Muscle layer of colon (tissue), 2 donors: ENCODE data around the gene MAK.
"Not testable (repeated sequence)": the region's sequence is repeated elsewhere in the genome, so short reads cannot be mapped to it uniquely, and the experiment has no call there.

Source experiments
- H3K27ac ChIP-seq: one replicate; pipeline ENCODE4 v1.7.0; 2013; ENCODE audit warnings: low read depth, mild to moderate bottlenecking, low read length, moderate library complexity
- H3K27me3 ChIP-seq, 2 donors: one replicate each; pipeline ENCODE4 v1.7.0; 2013; ENCODE audit warnings: low read length in 2 of 2, mild to moderate bottlenecking in 2 of 2; ENCODE audit not compliant: insufficient read depth in 2 of 2, control insufficient read depth in 1 of 2
- H3K36me3 ChIP-seq: one replicate; pipeline ENCODE4 v1.7.0; 2013; ENCODE audit warnings: mild to moderate bottlenecking, low read length; ENCODE audit not compliant: insufficient read depth
- H3K4me1 ChIP-seq: one replicate; pipeline ENCODE4 v1.7.0; 2013; ENCODE audit warnings: mild to moderate bottlenecking, low read length; ENCODE audit not compliant: insufficient read depth
- H3K4me3 ChIP-seq, 2 donors: one replicate each; pipeline ENCODE4 v1.7.0; 2013; ENCODE audit warnings: low read length in 2 of 2, low read depth in 1 of 2, mild to moderate bottlenecking in 1 of 2, moderate library complexity in 1 of 2
- H3K9ac ChIP-seq: one replicate; pipeline ENCODE4 v1.7.0; 2013; ENCODE audit warnings: low read length
- H3K9me3 ChIP-seq: one replicate; pipeline ENCODE4 v1.7.0; 2013; ENCODE audit warnings: mild to moderate bottlenecking, low read length
- donor health status: abdominal sarcoma.
- donor health status: Adenocarcinoma of cecum.

MAK gene, protein sequence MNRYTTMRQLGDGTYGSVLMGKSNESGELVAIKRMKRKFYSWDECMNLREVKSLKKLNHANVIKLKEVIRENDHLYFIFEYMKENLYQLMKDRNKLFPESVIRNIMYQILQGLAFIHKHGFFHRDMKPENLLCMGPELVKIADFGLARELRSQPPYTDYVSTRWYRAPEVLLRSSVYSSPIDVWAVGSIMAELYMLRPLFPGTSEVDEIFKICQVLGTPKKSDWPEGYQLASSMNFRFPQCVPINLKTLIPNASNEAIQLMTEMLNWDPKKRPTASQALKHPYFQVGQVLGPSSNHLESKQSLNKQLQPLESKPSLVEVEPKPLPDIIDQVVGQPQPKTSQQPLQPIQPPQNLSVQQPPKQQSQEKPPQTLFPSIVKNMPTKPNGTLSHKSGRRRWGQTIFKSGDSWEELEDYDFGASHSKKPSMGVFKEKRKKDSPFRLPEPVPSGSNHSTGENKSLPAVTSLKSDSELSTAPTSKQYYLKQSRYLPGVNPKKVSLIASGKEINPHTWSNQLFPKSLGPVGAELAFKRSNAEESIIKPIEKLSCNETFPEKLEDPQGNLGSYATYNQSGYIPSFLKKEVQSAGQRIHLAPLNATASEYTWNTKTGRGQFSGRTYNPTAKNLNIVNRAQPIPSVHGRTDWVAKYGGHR

DNA sequence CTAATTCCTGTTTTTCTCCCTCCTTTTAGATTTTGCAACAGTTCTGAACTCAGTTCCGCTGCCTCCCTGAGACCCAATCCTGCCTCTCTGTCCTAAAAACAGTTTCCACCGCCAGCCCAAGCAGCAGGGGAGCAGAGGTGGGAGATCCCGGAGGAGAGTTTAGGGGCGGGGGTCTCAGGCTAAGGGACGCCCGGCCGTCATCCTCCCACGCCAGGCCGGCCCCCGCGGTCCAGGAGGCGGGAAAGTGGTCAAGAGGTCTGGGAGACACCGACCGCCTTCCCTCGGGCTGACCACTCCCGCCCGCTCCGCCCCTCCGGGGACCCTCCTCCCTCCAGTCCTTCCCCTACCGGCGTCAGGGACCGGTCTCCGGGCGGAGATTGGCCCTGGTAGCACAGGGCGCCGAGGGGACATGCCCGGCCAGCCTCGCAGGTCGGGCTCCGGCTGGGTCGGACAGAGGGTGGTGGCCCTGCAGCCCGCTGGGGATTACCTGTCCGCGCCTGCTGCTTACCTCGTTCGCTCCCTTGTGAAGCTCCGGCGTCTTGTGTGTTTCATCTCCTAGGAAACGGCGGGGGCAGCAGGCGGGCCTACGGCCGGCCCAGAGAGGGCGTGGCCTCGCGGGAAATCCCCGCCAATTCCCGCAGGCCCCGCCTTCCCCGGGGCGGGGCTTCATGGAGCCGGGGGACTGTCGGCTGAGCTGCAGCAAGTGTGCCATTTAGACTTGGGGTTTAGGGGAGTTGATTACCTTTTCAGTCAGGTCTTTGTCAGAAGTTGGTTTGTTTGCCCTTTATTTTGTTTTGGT, at the start of gene MAK:
TSS of gene MAK (minus strand) at position 545 of the 799 bp plus-strand sequence. CDS start 7,891 bp downstream, outside the sequence.
- peaks cover 17% of the 10 kb centered on the region for H3K4me1 ChIP-seq
- H3K4me3 ChIP-seq: peak within 1 kb of the TSS; percentile 59 to 72
- H3K27me3 ChIP-seq: peaks cover 26 to 40% of the 10 kb centered on the region in 2 donors
- no peaks in the 10 kb centered on the region for H3K9me3 ChIP-seq
- peak within 1 kb of the TSS; percentile 16 for H3K27ac ChIP-seq
- H3K36me3 ChIP-seq: no peaks in the 10 kb centered on the region
- H3K9ac ChIP-seq: no peak within 1 kb of the TSS

DNA sequence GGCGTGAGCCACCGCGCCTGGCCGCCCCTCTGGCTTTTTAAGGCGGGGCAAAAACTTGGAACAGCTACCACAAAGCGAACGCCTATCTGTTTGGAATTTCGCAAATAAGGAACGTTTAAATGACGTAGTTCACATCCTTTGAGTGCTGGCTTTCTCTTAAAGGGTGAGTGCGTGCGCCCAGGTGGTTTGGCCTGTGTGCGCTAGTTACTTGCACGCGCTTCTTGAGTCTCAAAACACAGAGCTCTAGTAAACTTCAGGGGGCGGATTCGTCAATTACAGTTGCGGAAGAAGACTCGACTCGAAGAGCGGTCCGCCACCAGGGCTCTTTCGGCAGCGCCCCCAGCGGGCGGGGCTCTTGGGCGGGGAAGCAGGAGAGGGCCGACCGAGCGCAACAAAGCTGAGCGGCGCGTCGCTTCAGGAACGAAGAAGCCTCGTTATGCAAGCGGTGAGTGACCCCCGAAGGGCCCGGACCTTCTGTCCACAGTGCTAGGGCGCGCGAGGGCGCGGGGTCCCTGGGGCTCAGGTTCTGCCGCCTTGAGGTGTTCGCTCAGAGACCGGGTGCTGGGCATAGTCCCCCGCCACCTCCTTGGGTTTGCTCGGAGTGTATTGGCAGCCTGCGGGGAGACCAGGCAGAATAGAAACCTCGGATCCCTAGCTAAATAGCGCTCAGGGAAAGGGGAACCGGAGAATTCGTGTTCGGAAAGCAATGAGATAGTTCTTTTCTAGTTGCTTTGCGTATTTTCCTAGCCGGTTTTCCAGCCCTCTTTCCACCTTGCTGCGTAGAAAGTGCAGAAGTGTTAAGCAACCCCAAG, 48.6 kb upstream of the MAK start, which contains the start of gene SYCP2L:
TSS of gene SYCP2L (plus strand) at position 362 of the 812 bp plus-strand sequence. CDS start at position 437, 75 bp downstream.
- Histone ChIP-seq H3K27ac (no peak within 1 kb of the TSS), H3K9ac (no peak within 1 kb of the TSS), H3K9me3 (no peaks in the 10 kb centered on the region), H3K4me3 (peak within 1 kb of the TSS; percentile 26 to 28), H3K36me3 (no peaks in the 10 kb centered on the region), H3K27me3 (peaks cover 37 to 47% of the 10 kb centered on the region in 2 donors), H3K4me1 (peaks cover 5% of the 10 kb centered on the region)

DNA sequence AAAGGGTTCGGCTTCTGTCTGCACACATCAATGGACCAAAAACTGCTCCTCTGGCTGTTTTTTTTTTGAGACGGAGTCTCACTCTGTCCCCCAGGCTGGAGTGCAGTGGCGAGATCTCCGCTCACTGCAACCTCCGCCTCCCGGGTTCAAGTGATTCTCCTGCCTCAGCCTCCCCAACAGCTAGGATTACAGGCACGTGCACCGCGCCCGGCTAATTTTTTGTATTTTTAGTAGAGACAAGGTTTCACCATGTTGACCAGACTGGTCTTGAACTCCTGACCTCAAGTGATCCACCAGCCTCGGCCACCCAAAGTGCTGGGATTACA, 48.0 kb upstream of the MAK start:
- peaks cover 42 to 52% of the 10 kb centered on the region in 2 donors for H3K27me3 ChIP-seq

DNA sequence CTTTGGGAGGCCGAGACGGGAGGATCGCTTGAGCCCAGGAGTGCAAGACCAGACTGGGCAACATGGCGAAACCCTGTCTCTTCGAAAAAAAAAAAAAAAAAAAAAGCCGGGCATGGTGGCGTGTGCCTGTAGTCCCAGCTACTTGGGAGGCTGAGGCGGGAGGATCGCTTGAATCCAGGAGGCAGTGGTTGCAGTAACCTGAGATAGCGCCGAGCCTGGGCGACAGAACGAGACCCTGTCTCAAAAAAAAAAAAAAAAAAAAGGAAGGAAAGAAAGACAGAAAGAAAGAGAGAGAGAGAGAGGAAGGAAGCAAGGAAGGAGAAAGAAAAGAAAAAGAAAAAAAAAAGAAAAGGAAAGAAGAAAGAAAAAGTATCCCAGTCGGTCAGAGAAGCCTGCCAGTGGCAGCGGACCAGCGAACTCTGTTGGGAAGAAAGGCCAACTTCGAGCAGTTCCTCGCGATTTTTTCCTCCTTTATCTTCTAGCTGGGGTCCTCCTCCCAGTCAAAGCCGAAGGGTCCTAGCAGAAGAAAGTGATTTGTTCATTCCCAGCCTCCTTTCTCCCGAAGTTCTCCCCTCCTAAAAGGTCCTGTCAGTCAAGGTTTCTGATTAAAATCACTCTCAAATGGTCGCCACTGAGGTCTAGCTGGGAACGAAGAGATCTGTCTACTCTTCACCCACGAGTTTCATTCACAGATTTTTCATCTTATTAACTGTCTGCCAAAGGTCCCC, 46.1 kb upstream of the MAK start:
- Histone ChIP-seq H3K4me1 (peaks cover 5% of the 10 kb centered on the region), H3K9me3 (no peaks in the 10 kb centered on the region), H3K27ac (no peak overlapping the region), H3K36me3 (no peaks in the 10 kb centered on the region), H3K4me3 (no peak overlapping the region), H3K9ac (no peak overlapping the region), H3K27me3 (peaks cover 42 to 62% of the 10 kb centered on the region in 2 donors)

More for the DNA sequence above, 48.0 kb upstream of the MAK start:
- H3K4me3 ChIP-seq, H3K27ac ChIP-seq, H3K9me3 ChIP-seq, H3K36me3 ChIP-seq, H3K4me1 ChIP-seq, H3K9ac ChIP-seq: not testable (repeated sequence)

DNA sequence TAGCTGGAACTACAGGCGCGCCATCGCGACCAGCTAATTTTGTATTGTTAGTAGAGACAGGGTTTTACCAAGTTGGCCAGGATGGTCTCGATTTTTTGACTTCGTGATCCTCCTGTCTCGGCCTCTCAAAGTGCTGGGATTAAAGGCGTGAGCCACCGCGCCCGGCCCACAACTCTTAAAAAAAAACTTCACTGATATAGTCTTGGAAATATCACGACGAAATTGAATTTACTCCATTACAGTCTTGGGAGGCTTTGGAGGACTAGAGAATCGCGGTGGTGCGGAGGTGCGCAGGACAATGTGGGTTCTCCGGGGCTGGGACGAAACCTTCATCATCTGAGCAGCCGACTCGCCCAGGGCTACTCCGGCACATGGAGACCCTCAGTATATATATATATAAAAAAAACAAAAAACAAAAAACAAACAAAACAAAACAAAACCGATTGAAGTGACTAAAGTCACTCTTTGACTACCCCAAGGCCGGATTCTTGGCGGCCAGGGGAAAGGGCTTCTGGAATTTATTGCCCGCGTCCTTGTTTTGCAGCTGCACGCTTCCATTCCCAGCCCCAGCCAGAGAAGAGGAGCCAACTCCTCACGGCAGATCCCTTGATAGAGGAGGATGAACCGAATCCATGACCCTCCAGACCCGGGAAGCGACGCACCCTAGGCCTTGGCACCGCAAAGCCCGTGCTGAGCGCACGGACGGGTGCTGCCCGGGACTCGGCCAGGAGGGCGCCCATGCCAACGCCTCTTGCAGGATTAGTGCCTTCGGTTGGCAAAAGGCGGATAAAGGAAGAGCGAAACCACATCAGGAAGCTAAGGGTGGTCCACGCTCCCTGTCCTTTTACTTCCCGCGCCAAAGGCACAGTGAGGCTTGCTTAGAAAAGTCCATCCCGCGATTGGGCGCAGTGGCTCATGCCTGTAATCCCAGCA, 45.2 kb upstream of the MAK start:
- Histone ChIP-seq H3K36me3 (no peaks in the 10 kb centered on the region), H3K4me3 (no peak overlapping the region), H3K9me3 (no peaks in the 10 kb centered on the region), H3K4me1 (peaks cover 5% of the 10 kb centered on the region), H3K27ac (no peak overlapping the region), H3K9ac (no peak overlapping the region), H3K27me3 (peaks cover 42 to 62% of the 10 kb centered on the region in 2 donors)

DNA sequence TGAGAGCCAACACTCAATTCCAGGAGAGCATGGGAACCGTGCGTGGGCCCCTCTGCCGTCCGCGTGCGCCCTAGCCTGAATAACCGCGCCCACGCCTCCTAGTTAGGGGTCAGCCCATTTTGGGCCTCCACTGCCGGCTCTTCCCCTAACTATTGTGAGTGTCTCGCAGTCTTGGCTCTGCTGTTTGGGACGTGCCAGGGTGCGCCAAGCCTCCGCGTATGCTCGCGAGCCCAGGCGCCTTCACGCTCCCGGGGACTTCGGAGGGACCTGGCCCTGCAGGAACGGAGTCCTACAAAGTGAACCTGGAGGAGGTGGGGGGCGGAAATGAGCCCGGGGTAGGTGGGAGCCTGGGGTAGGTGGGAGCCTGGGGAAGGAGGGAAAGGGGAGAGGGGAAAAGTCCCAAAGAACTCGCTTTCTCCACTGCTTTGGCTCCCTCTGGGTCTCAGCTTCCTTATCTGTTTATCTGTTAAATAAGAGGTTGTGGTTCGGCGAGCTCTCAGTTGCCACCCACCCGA, 44.4 kb upstream of the MAK start:
- Histone ChIP-seq H3K4me3 (no peak overlapping the region), H3K36me3 (no peaks in the 10 kb centered on the region), H3K27ac (no peak overlapping the region), H3K27me3 (peaks cover 42 to 62% of the 10 kb centered on the region in 2 donors), H3K9ac (no peak overlapping the region), H3K4me1 (peaks cover 5% of the 10 kb centered on the region), H3K9me3 (no peaks in the 10 kb centered on the region)

DNA sequence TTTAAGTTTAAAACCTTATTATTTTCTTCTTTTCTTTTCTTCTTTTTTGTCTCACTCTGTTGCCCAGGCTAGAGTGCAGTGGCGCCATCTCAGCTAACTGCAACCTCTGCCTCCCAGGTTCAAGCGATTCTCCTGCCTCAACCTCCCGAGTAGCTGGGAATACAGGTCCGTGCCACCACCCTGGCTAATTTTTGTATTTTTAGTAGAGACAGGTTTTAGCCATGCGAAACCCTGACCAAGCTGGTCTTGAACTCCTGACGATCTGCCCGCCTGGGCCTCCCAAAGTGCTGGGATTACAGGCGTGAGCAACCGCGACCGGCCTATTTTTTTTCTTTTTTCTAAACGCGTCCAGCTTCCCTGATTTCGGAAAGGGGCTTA, 43.9 kb upstream of the MAK start:
- H3K36me3 ChIP-seq, H3K9me3 ChIP-seq, H3K4me3 ChIP-seq, H3K27ac ChIP-seq, H3K9ac ChIP-seq, H3K4me1 ChIP-seq: not testable (repeated sequence)
- H3K27me3 ChIP-seq: peaks cover 41 to 62% of the 10 kb centered on the region in 2 donors

DNA sequence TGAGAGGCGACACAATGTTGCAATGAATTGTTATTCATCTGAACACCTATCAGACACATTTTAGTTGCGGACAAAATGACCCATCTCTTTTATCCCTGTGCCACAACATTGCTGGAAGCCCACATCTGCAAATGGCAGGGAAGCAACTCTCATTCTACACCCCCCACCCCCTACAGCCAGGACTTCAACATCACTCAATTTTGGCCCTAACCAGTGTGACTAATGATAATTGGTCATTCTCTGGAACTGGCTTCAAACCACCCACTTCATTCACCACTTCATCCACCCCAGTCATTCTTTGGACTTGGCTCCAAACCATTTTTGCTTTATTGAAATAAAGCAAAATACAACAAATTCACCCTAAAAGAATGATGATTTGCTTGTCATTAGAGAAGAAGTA, 42.0 kb upstream of the MAK start:
- Histone ChIP-seq H3K9ac (no peak overlapping the region), H3K27ac (no peak overlapping the region), H3K4me1 (peaks cover 5% of the 10 kb centered on the region), H3K4me3 (no peak overlapping the region), H3K36me3 (no peaks in the 10 kb centered on the region), H3K27me3 (peaks cover 26 to 48% of the 10 kb centered on the region in 2 donors), H3K9me3 (no peaks in the 10 kb centered on the region)

DNA sequence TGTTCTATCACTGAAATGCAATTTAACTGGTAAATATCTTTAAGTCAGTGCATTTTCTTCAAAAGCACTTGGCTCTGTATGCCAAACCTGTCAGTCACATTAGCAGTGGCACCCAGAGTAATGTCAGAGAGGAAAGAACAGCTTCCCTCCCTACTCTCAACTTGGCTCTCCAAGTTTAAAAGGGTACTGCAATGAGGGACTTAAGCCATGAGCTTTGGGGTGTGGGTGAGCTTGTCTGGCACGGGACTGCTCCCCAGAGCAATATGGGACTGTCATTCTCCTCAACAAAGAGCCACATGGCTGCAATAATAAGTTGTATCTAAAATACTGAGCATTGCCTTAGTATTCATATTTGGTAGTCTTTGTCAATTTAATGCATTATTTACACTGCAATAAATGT, 39.5 kb upstream of the MAK start:
- Histone ChIP-seq H3K4me1 (no peaks in the 10 kb centered on the region), H3K9ac (no peak overlapping the region), H3K4me3 (no peak overlapping the region), H3K27me3 (peaks cover 14 to 25% of the 10 kb centered on the region in 2 donors), H3K27ac (no peak overlapping the region), H3K36me3 (no peaks in the 10 kb centered on the region), H3K9me3 (no peaks in the 10 kb centered on the region)
